ENCODE data around the gene TMX1.

DNA sequence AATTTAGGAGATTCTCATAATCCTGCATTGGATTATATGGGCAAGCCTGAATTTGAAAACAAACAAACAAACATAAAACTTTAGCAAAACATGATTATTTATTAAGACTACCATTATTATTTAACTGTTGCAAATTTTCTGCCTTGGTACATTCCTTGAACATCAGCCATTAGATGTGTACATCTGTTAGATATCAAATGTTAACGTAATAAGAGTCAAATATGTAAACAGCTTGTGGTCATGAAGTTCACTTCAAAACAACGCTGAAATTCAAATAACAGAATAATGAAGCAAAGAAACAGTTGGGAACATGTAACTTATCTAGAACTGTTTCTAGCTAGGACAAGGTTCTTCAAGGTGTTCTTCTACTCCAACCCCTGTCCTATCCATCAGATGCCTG lies 14.3 kb upstream of the TMX1 start:
- TF ChIP-seq CTCF (IDR thresholded peaks at IDR 0.05; ENCODE audit: insufficient read depth, low read length, poor library complexity, severe bottlenecking) (no peak), EZH2phosphoT487 (conservative IDR thresholded peaks at IDR 0.05; ENCODE audit: low read length) (no peak)
